Stimulated activated CD8-positive, alpha-beta memory T cell treated with anti-CD3 and anti-CD28 coated beads, Interleukin-15, amount 100 ng/mL, for 4 hours (primary cell): ENCODE results near the gene MNS1.
"Not testable (repeated sequence)": the region's sequence is repeated elsewhere in the genome, so short reads cannot be mapped to it uniquely, and the experiment has no call there.

Source experiments
- DNase-seq, 2 donors: peaks; one replicate each; pipeline ENCODE4 v3.0.0-alpha.2; 2020; ENCODE audit warnings: low read depth in 2 of 2

MNS1 gene, protein sequence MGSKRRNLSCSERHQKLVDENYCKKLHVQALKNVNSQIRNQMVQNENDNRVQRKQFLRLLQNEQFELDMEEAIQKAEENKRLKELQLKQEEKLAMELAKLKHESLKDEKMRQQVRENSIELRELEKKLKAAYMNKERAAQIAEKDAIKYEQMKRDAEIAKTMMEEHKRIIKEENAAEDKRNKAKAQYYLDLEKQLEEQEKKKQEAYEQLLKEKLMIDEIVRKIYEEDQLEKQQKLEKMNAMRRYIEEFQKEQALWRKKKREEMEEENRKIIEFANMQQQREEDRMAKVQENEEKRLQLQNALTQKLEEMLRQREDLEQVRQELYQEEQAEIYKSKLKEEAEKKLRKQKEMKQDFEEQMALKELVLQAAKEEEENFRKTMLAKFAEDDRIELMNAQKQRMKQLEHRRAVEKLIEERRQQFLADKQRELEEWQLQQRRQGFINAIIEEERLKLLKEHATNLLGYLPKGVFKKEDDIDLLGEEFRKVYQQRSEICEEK

DNA sequence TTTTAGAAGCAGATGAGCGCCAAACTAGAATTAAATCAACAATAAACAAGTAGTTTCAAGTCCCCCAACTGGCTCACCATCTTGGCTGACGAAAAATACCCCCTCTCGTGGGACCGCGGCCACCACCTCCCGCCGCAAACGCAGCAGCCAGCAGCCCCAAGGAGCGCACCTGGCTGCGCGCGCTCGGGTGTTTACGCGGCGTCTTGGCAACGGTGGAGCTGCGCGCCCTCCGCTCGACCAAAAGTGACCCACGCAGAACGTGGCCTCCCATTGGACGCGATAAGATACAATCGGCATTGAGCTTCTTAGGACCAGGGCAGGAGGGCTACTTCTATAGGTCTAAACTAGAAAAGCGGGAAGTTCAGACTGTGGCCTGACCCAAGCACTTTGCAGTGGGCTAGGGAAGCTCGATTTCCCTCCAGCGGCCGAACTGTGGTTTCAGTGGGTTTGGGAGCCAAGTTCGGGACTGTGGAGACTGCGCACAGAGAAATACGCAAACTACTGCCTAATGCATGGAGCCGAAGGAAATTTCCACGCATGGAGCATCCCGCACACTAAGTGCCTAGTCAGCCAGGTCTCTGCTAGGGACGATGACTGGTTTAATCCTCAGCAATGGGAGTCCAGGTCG is at the start of gene MNS1:
Gene MNS1, minus strand, starts transcription at position 245 of the 628 bp plus-strand sequence. Its CDS starts 165 bp downstream, at position 80.
- peak; percentile 5 to 27 for DNase-seq

DNA sequence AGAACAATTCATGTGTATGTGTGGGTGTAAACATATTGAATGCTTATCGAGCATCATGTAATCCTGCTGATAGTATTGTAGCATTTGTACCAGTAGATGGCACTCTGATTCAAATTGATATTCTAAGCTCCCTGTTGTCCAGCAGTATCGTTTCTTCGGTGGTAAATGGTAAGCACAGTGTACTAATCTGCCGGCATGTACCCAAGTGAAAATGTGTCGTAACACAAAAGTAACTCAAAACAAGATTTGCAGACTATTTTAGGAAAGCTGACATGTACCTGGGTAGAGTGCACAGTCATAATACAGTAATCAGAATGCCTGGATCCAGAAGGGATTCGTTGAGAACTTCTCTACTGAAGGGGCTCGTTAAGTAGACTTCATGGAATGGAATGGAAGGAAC is 31.7 kb upstream of the MNS1 start:
- no peak for DNase-seq

DNA sequence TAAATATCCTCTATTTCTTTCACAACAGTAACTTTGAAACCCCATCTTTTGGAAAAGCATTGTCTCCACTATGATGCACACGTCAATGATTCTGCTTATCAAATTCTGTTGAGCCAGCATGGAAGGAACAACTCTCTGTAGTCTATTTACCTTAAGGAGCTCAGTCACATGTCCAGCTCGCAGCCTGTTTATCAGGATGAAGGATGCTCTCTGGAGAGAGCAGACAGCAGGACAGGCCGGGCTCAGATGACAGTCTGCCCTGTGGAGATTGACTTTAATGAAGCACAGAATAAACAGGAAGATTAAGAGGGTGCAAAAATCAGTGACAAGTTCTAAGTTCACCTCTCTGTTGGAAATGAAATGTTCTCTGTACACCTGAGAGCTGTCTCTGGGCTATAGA is 30.6 kb upstream of the MNS1 start:
- DNase-seq = no peak

DNA sequence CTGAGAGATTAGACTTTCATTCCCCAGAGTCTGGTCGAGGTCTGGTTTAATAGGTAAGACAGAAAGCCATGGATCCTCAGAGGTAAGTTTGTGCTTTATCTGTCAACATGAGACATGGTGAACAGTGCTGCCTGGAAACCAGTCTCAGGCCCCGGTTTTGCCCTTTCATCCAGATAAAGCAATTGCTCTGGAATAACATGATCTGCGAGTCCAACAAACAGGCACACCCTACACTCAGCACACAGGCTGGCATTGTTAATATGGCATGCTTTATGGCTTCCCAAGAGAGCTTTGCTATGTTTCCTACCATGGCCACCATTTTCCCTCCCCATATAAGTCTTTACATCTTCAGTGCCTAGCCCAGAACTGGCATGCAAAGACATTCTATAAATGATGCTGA is 30.1 kb upstream of the MNS1 start:
- no peak for DNase-seq

DNA sequence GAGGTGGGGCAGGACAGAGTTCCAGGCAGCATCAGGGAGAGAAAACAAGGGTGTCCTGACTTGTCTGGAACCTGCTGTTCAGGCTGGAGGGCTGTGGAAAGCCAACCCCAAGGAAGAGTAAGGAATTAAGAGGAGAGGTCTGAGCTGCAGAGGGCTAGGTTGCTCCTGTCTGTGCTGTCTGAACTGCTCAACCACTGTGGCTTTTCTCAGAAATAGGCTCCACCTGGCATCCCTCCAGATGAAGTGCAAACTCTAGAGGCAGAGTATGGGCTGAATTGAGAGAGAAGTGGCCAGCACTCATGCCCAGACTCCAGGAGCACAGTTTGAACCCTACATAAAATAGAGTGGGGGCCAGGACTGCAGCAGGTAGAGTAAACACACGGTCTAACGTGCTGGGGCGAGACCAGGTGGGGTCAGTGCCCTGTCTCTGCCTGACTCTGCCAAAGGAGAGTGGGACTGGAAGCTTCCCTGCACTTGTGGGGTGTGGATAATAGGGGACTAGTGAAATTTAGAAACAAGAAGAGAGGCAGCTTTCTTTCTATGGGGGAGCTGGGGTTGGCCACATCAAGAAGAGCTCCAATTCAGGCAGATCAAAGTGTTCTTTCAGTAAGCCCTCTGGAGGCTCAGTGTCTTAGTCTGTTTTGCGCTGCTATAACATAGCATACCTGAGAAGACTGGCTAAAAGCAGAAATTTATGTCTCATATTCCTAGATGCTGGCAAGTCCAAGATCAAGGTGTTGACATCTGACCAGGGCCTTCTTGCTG is 28.0 kb upstream of the MNS1 start:
- DNase-seq = no peak

DNA sequence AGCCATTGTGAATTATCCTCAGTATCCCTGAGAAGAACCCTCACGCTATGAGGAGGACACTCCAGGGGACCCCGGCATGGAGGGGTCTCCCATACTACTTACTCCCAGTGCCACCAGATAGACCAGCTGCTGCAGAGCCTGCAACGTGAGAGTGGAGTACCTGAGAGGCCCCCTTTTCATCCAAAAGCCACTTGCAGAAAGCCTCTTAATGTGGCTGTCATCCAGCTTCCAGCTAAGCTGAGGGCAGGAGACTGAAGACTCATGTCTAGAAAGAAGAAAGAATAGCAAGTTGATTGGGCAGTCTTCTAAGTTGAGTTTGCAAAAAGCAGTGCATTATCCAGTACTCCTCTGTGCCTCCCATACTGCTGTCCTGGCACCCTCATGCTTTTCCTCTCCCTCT is 27.3 kb upstream of the MNS1 start:
- no peak for DNase-seq

DNA sequence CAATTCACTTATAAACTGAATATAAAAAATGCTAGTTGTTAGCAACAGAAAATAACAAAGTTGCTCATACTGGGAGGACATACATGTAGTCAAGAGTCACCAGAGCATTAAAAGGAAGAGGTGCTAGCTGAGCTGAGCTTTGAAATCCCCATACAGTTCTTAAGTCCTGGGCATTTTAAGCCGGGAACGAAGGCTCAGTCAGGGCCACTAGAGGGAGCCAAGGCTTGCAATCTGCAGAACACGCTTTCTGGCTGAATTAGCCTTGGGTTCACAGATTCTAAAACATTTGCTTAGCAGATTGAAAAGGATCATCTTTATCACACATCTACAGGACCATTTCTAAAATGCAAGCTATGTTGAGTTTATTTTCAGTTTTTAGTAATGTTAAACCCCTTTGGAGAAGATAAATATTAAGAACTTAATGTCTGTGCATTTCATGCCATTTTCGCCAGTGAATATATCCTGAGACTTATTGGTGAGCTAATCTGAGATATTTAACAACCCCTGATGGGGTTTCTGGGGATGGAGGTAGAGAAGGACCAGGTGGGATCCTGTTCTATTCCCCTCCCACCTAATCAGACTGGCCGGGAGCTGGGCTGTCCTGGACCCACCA is 26.3 kb upstream of the MNS1 start:
- DNase-seq = peak in 1 of 2 donors; percentile 3

DNA sequence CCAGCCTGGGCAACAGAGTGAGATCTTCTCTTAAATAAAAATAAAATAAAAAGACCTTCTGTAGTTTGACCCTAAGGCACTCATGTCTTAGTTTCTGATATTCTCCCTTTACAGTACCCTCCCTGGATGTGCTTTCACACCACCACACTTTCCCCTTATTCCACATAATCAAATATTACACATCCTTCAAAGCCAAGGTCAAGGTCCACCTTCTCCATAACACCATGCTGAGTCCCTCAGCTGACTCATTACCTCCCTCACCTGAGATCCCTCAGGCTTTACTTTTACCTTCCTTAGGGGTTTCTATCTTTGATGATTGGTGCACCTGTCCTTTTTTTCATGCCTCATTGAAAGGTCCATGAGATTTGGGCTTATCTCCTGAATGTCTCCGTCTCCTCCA is 25.5 kb upstream of the MNS1 start:
- DNase-seq = no peak

DNA sequence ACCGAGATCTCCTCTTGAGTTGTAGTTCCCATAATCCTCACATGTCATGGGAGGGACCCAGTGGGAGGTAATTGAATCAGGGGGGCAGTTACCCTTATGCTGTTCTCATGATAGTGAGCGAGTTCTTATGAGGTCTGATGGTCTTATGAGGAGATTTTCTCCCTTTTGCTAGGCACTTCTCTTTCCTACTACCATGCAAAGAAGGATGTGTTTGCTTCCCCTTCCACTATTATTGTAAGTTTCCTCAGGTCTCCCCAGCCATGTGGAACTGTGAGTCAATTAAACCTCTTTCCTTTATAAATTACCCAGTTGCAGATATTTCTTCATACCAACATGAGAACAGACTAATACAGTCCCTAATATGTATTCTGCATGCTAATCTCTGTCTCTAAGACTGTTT is 21.3 kb upstream of the MNS1 start:
- DNase-seq = not testable (repeated sequence)

DNA sequence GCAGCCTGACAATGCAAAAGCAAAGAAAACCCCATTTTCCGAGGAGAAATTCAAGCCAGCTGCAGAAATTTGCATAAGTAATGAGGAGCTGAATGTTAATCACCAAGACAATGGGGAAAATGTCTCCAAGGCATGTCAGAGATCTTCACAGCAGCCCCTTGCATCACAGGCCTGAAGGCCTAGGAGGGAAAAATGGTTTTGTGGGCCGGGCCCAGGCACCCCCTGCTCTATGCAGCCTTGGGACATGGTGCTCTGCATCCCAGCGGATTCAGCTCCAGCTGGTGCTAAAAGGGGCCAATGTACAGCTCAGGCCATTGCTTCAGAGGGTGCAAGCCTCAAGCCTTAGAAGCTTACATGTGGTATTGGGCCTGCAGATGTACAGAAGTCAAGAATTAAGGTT is 20.5 kb upstream of the MNS1 start:
- not testable (repeated sequence) for DNase-seq

DNA sequence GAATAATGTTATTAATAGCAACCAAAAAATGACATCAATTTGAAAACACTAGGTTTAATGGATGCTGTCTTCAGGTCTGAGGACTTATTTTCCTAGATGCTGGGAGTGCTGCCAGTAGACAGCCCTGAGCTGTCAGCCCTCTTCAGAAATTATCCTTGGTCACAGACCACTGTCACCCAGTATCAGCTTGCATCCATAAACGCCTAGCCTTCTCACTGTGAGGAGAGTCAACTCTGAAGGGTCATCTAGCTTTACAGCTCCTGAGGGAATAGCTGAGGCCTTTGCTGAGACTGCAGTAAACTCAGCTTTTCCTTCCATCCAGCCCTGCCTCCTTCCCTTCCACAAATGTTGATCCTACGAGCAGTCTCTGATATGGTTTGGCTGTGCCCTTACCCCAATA is 19.4 kb upstream of the MNS1 start:
- no peak for DNase-seq

DNA sequence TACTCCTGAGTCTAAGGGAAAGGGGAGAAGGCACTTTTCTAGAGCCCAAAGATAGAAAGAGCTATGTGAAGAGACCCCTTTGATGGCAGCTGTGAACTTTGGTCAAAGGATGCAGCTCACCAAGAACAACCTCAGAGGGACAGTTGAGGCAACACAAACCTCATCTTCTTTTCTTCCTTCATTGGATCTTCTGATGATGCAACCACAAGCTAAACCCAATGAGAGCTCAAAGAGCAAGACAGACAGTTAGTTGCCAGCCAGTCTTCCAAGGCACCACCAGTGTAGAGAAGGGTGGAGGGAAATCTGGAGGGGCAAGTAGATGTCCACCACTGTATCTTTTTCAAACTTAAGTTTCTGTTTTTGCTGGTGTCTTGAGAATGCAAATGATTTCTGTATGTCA is 10.4 kb upstream of the MNS1 start:
- no peak for DNase-seq

DNA sequence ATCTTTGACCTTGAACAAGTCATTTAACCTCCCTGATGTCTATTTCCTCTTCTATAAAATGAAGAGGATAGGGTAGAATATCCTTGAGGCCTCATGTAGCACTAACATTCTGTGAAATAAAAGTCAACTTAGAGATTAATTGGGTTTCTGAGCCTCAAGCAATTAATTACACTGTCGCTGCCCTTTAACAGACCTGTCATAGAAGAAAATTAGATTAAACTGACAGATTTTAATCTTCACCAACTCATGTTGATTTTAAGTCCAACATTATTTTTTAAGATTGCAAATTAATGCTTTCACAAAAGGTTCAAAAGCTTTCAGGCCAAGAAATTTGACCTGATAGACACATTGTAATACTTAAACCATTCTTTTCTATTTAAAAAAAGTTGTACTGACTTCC is 8.1 kb upstream of the MNS1 start:
- no peak for DNase-seq

DNA sequence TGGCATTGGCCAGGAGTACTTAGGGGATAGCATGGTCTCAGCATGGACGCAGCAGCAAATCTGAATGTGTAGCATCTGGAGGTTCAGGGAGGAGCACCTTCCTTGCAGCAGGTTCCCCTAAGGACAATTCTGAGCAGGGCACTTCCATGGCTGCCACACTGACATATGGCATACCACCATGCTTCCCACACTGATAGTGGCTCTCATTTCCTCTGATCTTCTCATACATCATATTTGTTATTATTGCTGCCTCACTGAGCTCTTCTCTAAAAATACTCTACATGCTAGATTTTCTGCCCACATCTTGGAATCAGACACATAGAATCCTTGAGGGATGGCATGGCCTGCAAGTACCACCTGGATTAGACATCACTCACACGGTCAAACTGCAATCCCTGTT is 7.3 kb upstream of the MNS1 start:
- DNase-seq = no peak

DNA sequence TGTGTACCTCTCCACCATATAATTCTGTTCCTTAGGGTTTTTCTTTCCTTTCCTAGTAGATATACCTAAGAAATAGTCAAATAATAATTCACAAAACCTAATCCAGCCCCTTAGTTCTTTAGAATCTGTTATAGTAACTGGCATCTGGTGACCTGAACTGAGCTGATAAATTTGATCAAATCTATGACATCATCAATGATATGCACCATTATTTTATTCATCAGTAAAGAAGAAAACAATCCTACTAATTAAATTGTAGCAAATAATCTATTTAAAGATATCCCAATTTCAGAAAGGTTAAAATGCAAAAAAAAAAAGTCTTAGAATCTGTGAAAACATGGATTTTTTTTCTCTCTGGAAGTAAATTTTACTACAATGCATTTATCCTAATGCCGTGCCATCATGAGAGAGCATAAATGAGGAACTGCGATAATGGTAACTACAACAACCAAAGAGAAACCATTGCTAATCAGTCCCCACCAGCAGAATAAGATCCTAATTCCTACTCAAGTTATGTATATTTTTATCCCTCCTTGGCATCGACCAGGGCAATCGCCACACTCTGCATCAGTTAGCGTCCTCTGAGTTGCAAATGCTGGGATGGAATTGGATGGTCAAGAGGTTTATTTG is 6.6 kb upstream of the MNS1 start:
- no peak for DNase-seq

DNA sequence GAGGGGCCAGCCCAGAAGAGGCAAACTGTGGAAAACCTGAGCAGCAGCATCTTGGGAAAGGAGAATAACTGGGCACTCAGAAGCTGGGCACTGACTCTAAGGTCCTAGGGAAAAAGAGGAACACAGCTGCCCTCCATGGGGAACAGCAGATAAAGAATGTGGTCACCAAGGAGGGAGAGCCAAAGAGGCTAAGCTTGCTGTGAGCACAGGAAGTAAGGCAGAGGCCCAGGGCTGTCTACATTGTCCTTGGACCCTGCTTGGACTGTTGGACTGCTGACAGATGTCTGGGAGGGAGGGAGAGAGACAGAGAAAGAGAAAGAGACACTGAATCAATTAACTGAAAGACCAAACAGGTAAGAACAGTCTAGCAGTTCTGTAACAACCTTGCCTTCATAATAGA is 4.5 kb upstream of the MNS1 start:
- no peak for DNase-seq

DNA sequence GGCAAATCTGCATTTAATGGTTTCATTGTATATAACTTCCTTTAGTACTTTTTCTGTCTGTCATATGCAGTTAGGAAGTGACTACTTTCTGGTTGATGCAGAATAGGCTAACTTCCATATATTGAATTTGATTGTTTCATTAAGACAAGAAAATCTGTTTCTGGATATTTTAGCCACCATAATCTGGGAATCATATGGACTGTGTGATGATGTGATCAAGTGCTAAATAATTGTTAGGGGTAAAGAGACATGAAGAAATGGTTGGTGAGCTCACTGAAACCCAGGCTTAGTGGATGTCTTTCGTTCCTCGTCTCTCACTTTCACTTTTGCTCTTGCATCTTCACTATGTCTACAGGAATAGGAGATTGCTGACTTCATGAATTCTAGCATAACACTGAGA is 3.5 kb upstream of the MNS1 start:
- DNase-seq = no peak

DNA sequence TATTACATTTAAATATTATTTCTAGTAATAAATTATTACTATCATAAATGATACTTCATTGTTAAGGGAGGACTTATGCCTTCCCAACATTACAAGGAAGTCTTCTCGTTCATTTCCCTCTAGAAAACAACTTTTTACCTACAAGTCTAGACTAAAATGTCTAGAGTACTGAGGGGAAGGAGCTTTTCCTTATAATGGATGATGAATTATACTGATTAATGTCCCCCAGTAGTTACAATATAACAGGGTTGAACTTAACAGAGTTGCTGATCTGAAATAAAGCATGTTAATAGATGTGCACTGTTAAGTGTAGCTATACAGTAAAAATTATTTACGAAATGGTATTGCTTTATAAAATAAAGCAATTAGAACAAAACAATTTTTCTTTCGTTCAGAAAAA is 2.7 kb upstream of the MNS1 start:
- no peak for DNase-seq

DNA sequence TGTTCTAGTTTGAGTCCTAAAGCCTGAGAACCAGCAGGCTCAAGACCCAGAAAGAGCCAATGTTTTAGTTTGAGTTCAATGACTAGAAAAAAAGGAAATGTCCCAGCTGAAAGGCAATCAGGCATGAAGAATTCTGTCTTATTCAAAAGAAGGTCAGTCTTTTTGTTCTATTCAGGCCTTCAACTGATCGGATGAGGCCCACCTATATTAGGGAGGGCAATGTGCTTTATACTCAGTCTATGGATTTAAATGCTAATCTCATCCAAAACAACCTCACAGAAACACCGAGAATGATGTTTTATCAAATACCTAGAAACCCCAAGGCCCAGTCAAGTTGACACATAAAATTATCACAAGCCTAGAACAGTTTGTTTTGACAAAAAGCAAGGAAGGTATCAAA is 4.0 kb downstream of the MNS1 start:
- DNase-seq = no peak

DNA sequence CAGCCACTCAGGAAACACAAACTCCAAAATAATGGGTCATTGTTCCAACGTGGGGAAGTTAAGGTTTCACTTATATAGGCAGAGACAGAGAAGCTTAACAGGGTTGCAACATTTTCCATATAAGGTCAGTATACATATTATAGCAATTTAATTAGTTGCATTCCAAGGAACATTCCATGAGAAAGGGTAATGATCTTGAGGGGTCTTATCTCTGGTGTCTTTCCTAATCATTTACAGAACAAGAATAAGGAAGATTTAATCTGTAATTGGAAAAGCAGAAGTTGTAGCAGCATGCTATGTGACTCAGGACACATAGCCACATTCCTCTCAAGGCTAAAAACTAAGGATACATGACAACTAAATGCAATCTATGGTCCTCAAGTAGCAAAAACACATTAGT is 4.9 kb downstream of the MNS1 start:
- no peak for DNase-seq

DNA sequence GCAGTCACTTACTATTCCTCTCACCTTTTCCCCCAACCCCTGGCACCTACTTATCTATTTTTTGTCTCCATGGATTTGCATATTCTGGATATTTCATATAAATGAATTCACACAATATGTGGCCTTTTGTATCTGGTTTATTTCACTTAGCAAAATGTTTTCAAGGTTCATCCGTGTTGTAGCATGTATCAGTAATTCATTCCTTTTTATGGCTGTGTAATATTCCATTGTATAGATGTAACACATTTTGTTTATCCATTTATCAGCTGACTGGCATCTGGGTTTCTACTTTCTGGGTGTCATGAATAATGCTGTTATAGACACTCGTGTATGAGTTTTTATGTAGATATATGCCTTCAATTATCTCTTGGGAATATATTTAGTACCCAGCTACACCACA is 5.8 kb downstream of the MNS1 start:
- no peak for DNase-seq

DNA sequence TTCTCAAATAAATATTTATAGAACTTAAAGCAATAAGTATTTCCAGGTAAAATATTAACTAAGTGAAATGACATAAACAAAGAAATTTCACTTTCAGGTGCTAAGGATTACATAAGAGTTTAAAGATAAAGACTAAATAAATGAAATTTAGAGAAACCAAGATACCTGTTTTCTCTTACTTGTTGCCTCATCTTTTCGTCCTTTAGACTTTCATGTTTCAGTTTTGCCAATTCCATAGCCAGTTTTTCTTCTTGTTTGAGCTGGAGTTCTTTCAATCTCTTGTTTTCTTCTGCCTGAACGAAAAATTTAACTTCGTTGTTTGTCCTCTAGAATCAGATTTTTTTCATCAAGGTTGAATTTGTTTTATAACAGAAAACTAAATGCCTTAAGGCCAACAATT is 8.7 kb downstream of the MNS1 start:
- DNase-seq = no peak
